Measurements from ENCODE around the gene ELMO1. TPM values are rescaled to one million over a fixed set of nuclear protein-coding genes. Genes with fewer than 3 reads are reported as not detected.

The ELMO1 gene
- total and polyA plus RNA-seq, 2 of the 13 experiments (the other 11 are each of a cell fraction or from before 2014, with no cell fraction given), result 0.11 to 0.17 TPM

DNA sequence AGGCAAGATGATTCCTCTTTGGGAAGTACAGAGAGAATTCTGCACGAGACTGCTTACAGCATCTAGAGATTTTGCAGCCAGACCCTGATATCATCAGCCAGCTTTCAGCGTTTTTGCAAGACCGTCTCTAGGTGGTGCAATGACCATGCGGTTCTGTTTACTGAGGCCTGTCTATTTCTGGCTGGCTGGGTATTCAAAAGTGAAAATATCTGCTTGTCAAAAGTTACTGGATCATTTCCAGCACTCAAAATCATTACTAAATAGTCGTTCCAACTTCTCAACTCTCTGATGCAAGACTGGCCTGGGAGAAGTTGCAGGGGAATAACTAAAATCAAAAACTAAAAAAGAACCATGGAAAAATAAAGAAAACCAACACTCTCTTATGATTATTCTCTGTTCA is 240.1 kb downstream of the ELMO1 start:
- Histone ChIP-seq H3K9me3 (ENCODE audit: low read length) (no peaks in the 10 kb centered on the region), H3K27ac (ENCODE audit: extremely low read length, insufficient read depth, low read length) (no peak overlapping the region), H2AFZ (ENCODE audit: low read length) (no peak overlapping the region), H3K27me3 (ENCODE audit: control insufficient read depth in 1 of 2, insufficient read depth in 2 of 2, low read length in 2 of 2) (0 out of 5 replicates have a peak, but pooled peaks cover 0 to 2% of the 10 kb centered on the region in 2 experiments), H3K9ac (ENCODE audit: insufficient read depth, low read depth, low read length) (no peak overlapping the region), H3K4me2 (ENCODE audit: low read depth, low read length) (no peak overlapping the region), H3K79me2 (ENCODE audit: insufficient read depth, low read length) (no peaks in the 10 kb centered on the region), H3K4me3 (replicated peaks in 1 of 3; ENCODE audit: insufficient read depth in 1 of 3, low read depth in 2 of 3, low read length in 3 of 3) (no peak overlapping the region), H3K4me1 (ENCODE audit: insufficient read depth, low read length) (no peaks in the 10 kb centered on the region), H4K20me1 (ENCODE audit: insufficient read depth, low read length) (no peaks in the 10 kb centered on the region), H3K36me3 (replicated peaks in 1 of 2; ENCODE audit: control insufficient read depth in 1 of 2, insufficient read depth in 2 of 2, low read length in 2 of 2) (no peaks in the 10 kb centered on the region)
- DNase-seq (ENCODE audit: low spot score) (peak; percentile 53), FAIRE-seq (peak; percentile 89), ATAC-seq (peak; percentile 92)
- TF ChIP-seq RAD21 (CRISPR knock-in tag; IDR thresholded peaks at IDR 0.05) (peak; percentile 36; the same call in 1 of the 2 replicates), ZFX (CRISPR knock-in tag; IDR thresholded peaks at IDR 0.05; ENCODE audit: low read depth) (peak; percentile 36; the same call in 1 of the 2 replicates), CEBPB (IDR thresholded peaks at IDR 0.05; ENCODE audit: borderline replicate concordance, low read depth, low read length) (peak; percentile 87), ZFY (CRISPR knock-in tag; IDR thresholded peaks at IDR 0.05) (peak; percentile 56), SMC3 (IDR thresholded peaks at IDR 0.05; ENCODE audit: low read length) (peak; percentile 28; the same call in 1 of the 2 replicates), CEBPG (CRISPR knock-in tag; IDR thresholded peaks at IDR 0.05) (peak; percentile 39; the same call in 1 of the 2 replicates), FOXA1 (IDR thresholded peaks at IDR 0.05) (no peak), FOXA1 (CRISPR knock-in tag; IDR thresholded peaks at IDR 0.05) (0 out of 2 replicates have a peak, but pooled peaks have one; percentile 33), KDM4B (CRISPR knock-in tag; IDR thresholded peaks at IDR 0.05) (no peak), ZBTB25 (CRISPR knock-in tag; IDR thresholded peaks at IDR 0.05) (no peak), STAG1 (CRISPR knock-in tag; IDR thresholded peaks at IDR 0.05) (peak; percentile 82), ZBED4 (CRISPR knock-in tag; IDR thresholded peaks at IDR 0.05; ENCODE audit: borderline replicate concordance) (no peak), FOXA3 (CRISPR knock-in tag; IDR thresholded peaks at IDR 0.05) (peak; percentile 30; the same call in 1 of the 2 replicates)
- TF ChIP-seq, protein P1, sequence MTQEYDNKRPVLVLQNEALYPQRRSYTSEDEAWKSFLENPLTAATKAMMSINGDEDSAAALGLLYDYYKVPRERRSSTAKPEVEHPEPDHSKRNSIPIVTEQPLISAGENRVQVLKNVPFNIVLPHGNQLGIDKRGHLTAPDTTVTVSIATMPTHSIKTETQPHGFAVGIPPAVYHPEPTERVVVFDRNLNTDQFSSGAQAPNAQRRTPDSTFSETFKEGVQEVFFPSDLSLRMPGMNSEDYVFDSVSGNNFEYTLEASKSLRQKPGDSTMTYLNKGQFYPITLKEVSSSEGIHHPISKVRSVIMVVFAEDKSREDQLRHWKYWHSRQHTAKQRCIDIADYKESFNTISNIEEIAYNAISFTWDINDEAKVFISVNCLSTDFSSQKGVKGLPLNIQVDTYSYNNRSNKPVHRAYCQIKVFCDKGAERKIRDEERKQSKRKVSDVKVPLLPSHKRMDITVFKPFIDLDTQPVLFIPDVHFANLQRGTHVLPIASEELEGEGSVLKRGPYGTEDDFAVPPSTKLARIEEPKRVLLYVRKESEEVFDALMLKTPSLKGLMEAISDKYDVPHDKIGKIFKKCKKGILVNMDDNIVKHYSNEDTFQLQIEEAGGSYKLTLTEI (CRISPR knock-in tag; conservative IDR thresholded peaks at IDR 0.05), result no peak
- TF ChIP-seq, protein P2, sequence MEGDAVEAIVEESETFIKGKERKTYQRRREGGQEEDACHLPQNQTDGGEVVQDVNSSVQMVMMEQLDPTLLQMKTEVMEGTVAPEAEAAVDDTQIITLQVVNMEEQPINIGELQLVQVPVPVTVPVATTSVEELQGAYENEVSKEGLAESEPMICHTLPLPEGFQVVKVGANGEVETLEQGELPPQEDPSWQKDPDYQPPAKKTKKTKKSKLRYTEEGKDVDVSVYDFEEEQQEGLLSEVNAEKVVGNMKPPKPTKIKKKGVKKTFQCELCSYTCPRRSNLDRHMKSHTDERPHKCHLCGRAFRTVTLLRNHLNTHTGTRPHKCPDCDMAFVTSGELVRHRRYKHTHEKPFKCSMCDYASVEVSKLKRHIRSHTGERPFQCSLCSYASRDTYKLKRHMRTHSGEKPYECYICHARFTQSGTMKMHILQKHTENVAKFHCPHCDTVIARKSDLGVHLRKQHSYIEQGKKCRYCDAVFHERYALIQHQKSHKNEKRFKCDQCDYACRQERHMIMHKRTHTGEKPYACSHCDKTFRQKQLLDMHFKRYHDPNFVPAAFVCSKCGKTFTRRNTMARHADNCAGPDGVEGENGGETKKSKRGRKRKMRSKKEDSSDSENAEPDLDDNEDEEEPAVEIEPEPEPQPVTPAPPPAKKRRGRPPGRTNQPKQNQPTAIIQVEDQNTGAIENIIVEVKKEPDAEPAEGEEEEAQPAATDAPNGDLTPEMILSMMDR (CRISPR knock-in tag; IDR thresholded peaks at IDR 0.05), result peak; percentile 77
- TF ChIP-seq, protein P3, sequence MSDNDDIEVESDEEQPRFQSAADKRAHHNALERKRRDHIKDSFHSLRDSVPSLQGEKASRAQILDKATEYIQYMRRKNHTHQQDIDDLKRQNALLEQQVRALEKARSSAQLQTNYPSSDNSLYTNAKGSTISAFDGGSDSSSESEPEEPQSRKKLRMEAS (IDR thresholded peaks at IDR 0.05), result peak; percentile 26; the same call in 1 of the 2 replicates
- ChIA-PET POLR2A (no interaction called here), CTCF (ENCODE audit: low intra/inter-chr PET ratio, low total read pairs) (no interaction called here)
- 0% methylated on average over 5 of the region's 5 CpGs for WGBS (ENCODE audit: low lambda C conversion rate)
- in situ Hi-C loops (cut with HindIII; ENCODE audit: extremely low pct_ligation_motif_present, low pct_unique_long_range_greater_than_20kb) (loop anchor here (25.0 kb wide), 1 partner anchor 304 kb away; no protein-coding TSS in a partner anchor), intact Hi-C loops (cut with micrococcal nuclease; ENCODE audit: unreplicated experiment) (loop anchor here (1.0 to 5.0 kb wide), 4 partner anchors 144 to 625 kb away; no protein-coding TSS in a partner anchor)
- no TSS peak for BruUV-seq (replicated peaks)

Measured in HepG2 (cell line).